NCI-H345 treated with DMSO at 0.1 percent for 48 hours (cell line): ENCODE results near the gene VAV2.
A peak's percentile ranks its signal among the peaks of the same experiment; 100 is the strongest.

Experiments
- DNase-seq: peaks from one replicate; lab custom pipeline; 2025; ENCODE audit not compliant: unreplicated experiment; lab: John Stamatoyannopoulos, UW

VAV2 gene, protein sequence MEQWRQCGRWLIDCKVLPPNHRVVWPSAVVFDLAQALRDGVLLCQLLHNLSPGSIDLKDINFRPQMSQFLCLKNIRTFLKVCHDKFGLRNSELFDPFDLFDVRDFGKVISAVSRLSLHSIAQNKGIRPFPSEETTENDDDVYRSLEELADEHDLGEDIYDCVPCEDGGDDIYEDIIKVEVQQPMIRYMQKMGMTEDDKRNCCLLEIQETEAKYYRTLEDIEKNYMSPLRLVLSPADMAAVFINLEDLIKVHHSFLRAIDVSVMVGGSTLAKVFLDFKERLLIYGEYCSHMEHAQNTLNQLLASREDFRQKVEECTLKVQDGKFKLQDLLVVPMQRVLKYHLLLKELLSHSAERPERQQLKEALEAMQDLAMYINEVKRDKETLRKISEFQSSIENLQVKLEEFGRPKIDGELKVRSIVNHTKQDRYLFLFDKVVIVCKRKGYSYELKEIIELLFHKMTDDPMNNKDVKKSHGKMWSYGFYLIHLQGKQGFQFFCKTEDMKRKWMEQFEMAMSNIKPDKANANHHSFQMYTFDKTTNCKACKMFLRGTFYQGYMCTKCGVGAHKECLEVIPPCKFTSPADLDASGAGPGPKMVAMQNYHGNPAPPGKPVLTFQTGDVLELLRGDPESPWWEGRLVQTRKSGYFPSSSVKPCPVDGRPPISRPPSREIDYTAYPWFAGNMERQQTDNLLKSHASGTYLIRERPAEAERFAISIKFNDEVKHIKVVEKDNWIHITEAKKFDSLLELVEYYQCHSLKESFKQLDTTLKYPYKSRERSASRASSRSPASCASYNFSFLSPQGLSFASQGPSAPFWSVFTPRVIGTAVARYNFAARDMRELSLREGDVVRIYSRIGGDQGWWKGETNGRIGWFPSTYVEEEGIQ

DNA sequence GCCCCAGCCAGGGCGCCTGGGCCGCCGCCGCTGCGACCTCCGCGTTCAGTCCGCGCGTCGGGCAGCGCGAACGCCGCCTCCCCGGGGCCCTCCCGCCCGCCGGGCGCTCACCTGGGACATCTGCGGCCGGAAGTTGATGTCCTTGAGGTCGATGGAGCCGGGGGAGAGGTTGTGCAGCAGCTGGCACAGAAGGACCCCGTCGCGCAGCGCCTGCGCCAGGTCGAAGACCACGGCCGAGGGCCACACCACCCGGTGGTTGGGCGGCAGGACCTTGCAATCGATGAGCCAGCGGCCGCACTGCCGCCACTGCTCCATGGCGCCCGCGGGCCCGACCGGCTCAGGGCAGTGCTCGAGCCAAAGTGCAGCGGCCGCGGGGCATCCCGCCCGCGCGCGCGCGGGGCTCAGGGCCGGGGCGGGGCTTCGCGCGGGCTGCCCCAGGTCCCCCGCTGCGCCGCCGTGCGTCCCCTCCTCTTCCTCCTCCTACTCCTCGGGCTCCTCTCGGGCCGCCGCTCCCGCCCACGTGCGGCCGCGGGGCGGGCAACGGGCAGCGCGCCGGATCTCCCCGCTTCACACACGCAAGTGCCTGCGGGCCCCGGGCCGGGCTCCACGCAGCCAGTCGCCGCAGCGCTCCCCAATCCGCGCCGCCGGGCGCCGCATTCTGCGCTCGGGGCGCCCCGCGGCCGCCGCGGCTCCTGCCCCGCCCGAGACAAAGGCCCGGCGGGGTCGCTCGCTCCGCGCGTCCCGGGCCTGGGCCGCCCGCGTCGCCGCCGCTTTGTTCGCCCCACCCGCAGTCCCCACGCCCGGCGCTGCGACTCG lies at the start of gene VAV2:
TSS of gene VAV2 (minus strand) at position 361 of the 816 bp plus-strand sequence. CDS start at position 315, 46 bp downstream.
- DNase-seq: peak; percentile 29

DNA sequence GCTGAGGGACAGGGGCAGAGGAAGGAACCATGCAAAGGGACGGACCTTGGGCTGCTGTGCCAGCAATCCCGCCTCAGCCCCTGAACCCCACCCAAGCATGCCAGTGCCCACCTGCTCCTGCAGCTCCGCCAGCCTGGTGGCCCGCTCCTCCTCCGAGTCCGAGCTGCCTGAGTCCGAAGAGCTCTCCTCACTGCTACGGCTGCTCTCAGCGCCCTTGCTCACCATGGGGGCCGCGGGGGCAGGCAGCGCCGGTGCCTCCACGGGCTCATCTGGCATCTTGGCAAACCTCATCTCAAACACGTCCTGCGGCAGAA lies 49.5 kb upstream of the VAV2 start:
- DNase-seq: no peak

DNA sequence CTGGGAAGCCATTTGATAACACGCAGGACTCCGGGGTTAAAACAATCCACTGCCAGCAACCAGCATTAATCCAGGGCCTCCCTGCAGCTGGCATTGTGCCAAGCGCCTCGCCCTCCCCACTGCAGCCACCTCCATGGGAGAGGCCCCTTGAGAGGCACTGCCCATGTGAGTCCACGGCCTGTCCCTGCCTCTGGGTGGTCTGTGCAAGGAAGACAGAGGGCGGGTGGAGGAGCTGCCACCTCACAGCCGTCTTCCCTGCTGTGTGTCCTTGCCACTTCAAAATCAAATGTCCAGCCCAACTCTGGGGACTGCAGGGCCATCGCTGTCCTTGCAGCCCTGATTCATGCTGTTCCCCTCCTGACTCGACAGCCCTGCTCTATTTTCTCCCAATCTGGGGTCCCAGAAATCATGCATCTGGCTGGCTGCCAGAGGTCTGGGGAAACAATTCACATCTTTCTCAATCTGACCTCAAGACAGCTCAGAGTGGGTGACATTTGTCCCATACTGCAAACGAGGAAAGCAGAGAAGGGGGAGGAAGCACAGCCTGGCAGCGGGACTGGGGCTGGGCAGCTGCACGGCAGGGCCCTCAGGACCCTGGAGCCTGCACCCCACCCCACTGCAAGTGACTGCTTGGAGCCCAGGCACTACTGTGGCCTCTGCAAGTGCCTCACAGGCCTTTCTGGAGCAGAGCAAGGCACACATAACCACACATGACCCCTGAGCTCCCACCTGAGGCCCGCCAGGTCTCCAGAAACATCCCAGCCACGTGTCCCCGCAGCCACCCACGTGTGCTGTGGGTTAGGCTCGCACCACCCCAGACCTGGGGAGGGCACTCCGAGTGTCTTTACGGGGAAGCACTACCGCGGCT lies 48.9 kb upstream of the VAV2 start:
- DNase-seq: no peak

DNA sequence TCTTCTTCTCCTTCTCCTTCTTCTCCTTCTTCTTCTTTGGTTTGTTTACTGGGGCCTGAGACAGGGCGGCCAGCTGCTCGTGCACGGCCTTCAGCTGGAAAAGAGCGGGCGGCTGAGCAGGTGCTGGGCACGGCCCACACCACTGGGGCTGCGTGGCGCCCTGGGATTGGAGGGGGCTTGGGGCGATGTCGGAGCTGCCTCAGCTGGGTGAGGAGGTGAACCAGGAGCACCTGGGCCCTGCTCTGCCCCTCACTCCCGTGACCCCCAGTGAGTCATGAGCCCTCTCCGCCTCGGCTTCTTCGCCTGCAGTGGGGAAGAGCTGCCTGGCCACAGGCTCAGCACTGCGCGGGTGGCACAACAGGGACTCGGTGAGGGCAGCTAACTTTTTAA lies 48.0 kb upstream of the VAV2 start:
- no peak for DNase-seq

DNA sequence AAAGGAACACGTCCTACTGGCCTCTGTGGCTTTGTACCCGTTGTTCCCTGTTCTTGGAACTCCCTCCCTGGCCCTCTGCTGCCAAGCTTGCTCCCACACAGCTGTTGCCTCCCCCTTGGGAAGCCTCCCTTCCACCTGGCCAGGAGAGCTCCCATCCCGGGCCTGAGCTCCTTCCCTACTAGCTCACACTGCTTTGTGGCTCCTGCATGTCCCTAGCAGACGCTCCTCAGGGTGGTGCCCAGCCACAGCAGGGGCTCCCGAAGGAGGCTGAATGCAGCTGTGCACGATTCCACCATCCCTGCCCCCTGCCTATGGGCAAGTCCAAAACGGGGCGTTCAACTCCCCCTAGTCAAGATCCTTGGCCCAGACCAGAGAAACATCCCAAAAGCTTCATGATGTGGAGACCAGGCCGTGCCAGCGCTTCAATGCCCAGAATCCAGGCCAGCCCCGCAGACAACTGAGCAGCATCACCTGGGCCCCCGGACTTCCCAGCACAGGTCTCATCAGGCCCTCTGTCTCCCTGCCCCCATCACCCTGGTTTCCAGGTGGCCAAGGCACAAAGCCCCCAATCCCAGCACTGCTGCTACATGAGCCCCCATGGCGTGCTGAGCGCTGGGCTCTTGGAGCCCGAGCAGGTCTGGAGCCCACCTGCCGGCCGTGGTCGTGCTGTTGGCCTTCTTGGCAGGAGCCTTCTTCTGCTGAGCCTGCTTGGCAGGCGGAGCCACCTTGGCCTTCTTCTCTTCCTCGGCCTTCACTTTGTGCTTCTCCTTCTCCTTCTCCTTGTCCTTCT lies 47.5 kb upstream of the VAV2 start:
- no peak for DNase-seq

DNA sequence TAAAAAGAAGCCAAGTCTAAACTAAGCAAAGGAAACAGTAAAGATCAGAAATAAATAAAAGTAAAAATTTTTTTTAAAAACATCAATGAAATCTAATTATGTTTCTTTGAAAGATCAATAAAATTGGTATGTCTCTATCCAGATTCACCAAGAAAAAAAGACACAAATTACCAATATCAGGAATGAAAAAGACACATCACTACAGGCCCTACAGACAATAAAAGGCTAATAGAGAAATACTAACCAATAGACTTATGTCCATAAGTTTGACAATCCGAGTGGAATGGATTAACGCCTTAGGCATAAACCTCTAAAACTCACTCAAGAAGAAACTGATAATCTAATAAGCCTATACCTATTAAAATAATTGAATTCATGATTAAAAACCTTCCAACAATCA lies 45.5 kb upstream of the VAV2 start:
- DNase-seq: no peak

DNA sequence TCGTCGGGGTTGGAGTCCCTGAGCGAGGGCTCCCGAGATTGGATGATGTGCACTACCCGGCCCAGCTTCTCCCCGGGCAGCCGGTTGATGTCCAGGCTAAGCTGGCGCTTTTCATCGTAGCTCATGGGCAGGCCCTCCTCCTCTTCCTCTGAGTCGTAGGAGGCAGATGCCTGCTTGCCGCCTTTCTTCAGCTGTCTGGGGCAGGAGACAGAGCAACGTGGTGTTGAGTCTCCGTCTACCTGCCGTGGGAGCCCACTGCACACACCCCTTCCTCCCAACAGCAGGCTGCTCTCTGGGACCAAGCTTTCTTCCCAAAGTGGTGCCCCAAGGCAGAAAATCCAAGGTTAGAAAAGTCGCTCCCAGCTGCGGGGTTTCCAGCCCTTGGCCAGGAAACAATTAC lies 44.0 kb upstream of the VAV2 start:
- DNase-seq: no peak

DNA sequence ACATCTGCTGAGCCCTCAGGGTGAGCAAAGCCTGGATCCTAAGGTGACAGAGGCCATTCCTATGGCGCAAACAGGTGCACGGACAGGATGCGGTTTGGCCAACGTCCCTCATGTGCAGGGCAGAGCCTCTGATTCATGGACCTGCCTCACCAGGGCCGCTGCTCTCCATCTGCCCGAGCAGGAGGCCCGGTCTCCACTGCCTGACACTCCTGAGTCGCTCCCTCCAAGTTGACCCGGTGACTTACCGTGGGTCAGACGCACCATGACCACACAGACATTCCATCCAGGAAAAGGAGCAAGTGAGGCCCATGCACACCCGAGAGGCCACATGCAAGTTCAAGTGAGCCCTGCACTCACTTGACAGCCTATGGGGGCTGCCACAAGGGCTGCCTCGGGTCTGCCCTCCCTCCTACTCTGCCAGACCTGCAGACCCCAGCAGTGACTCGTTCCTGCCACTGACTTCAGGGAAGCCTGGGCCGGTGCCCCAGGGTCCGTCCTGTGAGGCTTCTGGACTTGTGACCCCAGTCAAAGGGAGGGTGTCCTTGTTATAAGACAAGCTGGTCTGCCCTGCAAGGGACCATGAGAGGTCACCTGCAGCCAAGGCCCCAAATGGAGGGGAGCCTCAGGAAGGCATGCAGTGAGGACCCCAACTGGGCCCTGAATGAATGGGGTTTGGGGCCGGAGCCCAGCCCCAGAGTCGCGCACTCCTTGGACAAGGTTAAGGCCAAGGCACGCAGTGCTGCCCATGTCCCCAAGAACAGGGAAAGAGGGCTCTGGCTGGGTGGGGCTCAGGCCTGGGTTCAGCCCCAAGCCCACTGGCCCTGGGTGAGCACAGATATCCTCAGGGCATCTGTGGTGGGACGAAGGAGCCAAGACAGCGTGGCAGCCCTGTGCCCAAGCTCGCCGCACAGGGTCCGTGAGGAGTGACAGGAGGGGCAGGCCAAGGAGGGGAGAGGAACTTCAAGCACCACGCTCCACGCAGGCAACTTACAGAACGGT lies 43.2 kb upstream of the VAV2 start:
- no peak for DNase-seq

DNA sequence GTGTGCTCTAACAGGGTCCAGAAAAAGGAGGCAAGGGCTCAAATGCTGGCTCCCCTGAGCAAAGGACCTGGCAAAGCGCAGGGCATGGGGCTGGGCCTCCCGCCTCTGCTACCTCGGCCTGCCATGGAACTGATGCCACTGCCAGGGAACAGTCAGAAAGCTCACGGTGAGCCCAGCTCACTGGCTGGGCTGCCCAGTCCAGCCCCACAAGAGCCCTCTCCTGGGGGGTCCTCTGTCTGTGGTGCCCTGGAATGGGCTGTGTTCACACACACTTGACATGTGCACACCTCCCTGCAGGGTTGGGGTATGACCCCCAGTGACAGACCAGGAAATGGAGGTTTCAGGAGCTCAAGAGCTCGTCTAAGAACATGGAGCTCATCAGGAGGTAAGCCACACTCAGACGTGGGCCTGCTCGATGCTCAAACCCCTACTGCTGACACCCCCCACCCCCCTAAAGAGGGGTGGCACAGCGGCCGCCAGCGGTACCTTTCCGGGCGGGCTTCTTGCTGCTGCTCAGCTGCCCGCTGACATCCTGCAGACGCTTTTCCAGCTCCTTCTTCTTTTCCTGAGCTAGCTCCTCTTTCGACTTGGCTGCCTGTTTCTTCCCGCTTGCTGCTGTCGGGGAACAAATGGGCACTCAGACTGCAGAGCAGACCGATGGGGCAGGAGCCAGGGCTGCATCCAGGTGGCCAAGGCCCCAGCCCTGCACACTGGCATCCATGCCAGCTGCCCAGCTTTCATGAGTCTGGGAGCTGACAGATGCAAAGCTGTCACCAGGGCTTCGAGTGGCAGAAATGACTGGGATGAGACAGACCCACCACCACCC lies 42.3 kb upstream of the VAV2 start:
- DNase-seq: no peak

DNA sequence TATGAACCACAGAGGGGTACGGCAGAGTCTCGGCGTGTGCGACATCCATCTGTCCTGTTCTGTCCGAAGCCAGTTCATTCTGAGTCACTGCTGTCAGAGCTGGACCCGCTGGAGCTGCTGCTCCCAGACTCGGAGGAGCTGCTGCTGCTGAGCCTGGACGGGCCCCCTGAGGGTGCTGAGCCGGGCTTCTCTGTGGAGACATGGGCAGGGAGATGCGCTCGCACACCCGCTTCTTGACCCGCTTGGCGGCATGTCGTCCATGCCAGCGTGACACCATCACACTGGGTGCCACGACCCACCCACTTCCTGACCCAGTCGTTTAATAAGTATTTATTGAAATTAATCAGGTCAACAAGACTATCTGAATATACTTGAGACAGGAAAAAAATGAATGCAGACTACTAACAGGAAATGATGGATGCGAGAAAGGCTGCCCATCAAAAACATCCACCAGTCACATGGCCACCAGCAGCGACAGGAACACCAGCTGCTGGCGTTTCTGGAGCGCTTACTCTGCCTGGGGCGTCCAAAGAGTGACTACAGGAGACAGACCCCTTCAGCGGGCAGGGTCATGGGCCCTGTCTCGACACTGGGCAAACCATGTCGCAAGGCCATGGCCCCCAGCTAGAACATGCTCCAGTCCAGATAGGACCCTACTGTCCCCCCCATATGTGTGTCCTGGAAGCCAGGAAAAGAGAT lies 41.5 kb upstream of the VAV2 start:
- DNase-seq: no peak

DNA sequence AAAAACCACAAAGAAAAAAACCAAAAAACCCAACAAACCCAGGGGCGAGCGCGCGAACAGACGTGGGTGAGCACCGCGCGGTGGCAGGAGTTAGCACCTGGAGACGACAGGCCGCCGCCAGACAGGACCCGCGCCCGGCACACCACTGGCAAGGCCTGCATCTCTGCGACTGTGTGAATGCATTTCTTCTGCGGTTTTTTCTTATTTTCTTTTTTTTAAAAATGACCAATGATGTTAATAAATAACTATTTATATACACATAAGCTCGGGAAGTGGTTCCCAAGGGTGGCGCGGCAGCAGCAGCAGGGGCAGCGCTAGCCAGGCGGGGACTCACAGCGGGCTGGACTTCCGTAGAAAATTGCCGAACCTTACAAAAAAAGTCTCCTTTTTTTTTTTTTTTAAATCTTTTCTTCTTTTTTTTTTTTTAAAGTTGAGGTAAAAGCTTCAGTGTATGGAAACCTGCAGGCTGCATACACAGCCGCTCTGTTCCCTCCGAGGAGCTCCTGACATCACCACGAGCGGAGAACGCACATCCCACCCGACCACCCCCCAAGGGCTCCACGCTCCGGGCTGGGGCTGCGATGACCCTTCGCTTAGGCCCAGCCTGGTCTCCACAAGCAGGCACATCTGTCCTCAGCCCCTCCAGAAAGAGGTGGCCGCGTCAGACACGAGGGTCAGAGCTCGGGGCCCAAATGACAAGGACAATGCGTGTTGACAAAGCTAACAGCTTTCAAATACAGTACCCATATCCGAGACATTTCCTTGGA lies 40.5 kb upstream of the VAV2 start:
- no peak for DNase-seq

DNA sequence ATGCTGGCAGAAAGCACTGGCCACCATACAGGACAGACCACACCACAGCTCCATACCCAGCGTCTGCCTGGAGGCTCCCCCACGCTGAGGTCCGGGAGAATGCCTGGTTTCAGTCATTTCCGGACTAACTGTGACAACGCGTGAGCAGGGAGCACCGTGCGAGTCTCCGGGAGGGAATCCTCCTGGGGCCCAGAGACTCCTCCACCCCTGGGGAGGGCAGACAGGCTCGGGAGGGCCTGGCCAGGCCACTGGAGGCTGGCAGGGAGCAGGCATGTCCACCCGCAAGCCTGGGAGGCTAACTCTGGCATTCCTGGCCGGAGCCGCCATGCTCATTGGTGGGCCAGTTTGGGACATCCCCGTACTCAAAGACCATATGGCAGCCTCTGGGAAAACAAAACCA lies 39.7 kb upstream of the VAV2 start:
- DNase-seq: no peak

DNA sequence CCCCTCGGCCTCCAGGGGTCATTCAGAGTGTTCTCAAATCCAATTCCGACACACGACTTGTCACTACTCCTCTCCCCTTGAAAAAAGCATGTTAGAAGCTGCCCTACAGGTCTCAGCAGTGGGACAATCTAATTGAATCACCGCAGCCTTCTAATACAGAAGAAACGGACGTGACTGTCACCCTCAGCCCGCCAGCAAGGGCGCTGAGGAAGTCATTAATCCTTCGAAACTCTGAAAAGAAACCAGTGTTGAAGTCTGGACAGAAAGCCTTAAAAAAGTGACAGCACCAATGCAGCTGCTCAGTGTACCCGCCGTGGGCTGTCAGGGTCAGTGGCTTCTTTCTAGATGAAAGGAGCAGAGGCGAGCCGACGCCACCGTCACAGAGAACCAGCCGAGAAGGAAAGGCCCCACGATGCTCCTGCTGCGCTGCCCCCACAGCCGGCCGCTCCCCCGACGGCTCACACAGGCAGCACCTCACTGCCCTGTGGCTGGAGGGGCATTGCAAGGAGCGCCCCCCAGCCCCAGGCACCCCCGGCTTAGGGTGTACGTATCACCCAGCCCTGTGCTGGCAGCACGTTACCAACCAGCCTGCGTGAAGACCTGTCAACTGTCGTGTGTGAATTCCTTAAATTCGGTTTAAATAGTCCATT lies 38.8 kb upstream of the VAV2 start:
- DNase-seq: no peak

DNA sequence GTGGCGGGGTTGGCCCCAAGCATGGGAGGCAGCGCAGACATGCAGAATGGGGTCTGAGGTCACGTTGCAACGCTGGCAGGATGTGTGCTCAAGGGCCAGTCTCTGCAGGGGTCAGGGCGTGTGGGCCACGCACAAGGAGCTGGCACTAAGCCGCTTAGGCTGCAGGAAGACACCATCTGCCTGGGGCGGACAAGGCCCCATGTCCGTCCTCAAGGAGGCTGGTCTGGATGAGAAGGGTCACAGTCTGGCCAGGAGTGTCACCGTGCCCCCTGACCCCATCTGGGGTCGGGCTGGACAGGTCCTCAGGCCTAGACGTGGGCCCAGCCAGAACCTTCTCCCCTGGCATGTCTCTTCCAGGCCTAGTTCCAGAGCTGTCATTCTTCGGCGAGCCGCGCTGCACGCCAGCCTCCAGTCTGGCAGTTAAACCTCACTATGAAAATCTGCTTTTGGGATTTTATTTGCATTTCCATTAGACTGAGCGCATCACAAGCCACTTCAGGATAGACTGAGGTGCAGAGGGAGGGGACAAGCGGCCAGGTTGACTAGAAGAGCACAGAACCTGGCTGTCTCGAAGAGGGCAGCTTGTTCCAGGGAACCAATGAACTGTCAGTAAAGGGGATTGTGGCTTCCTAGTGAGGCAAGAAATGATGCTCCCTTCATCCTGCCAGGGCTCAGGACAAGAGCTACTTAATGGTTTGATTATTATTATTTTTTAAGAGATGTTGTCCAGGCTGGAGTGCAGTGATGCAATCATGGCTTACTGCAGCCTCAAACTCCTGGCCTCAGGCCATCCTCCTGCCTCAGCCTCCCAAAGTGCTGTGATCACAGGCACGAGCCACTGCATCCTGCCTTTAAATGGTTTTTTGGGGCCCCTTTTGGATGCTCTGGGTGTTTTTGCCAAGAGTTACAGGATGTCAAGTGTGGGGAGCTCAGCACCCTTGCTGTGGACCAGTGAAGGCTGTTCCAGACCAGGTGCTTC lies 37.4 kb upstream of the VAV2 start:
- no peak for DNase-seq
